HepG2 (cell line): ENCODE measurements around the gene MAML1. TPM values are rescaled to one million over a fixed set of nuclear protein-coding genes. Genes with fewer than 3 reads are reported as not detected.

Experiments
- CHD2 ChIP-seq: IDR thresholded peaks from 2 replicates; pipeline ENCODE4 v1.6.1; 2011; ENCODE audit warnings: low read depth, low read length, improper control_type of control experiment
- DR1 ChIP-seq: sonication (generic); formaldehyde crosslinking; IDR thresholded peaks from 2 replicates; pipeline ENCODE4 v1.8.0; 2021; ENCODE audit warnings: mild to moderate bottlenecking, missing genetic modification reagents, inconsistent platforms
- EED ChIP-seq: sonication (generic); formaldehyde crosslinking; IDR thresholded peaks from 2 replicates; pipeline ENCODE4 v1.5.0; 2020; ENCODE audit warnings: mild to moderate bottlenecking, missing genetic modification reagents
- FIP1L1 ChIP-seq: fragments of 200-400 bp; formaldehyde crosslinking; IDR thresholded peaks from 2 replicates; pipeline ENCODE4 v1.6.1; 2018; ENCODE audit warnings: low read depth, mild to moderate bottlenecking, low read length, moderate library complexity, borderline replicate concordance; ENCODE audit not compliant: insufficient read depth
- GLI4 ChIP-seq: sonication (generic); formaldehyde crosslinking; IDR thresholded peaks from 2 replicates; pipeline ENCODE4 v1.5.1; 2020; ENCODE audit warnings: missing genetic modification reagents, mild to moderate bottlenecking, moderate library complexity, borderline replicate concordance
- HOXD1 ChIP-seq: sonication (generic); formaldehyde crosslinking; IDR thresholded peaks from 2 replicates; pipeline ENCODE4 v1.5.0; 2020; ENCODE audit warnings: missing genetic modification reagents
- KLF15 ChIP-seq: sonication (generic); formaldehyde crosslinking; IDR thresholded peaks from 2 replicates; pipeline ENCODE4 v1.8.1; 2023; ENCODE audit warnings: borderline replicate concordance, mild to moderate bottlenecking, inconsistent platforms, missing genetic modification reagents, mixed read lengths
- MAFG ChIP-seq: sonication (generic); formaldehyde crosslinking; IDR thresholded peaks from 2 replicates; pipeline ENCODE4 v1.5.1; 2020; ENCODE audit warnings: mild to moderate bottlenecking, missing genetic modification reagents
- MTERF4 ChIP-seq: sonication (generic); formaldehyde crosslinking; IDR thresholded peaks from 2 replicates; pipeline ENCODE4 v1.8.0; 2023; ENCODE audit warnings: mild to moderate bottlenecking, missing genetic modification reagents
- MZF1 ChIP-seq: sonication (generic); formaldehyde crosslinking; IDR thresholded peaks from 2 replicates; pipeline ENCODE4 v1.8.1; 2023; ENCODE audit warnings: mild to moderate bottlenecking, missing genetic modification reagents, borderline replicate concordance
- NCOA1 ChIP-seq: sonication (generic); formaldehyde crosslinking; IDR thresholded peaks from 2 replicates; pipeline ENCODE4 v1.9.0; 2021; ENCODE audit warnings: missing genetic modification reagents
- NFKB2 ChIP-seq: sonication (generic); formaldehyde crosslinking; IDR thresholded peaks from 2 replicates; pipeline ENCODE4 v1.4.0; 2020; ENCODE audit warnings: missing genetic modification reagents, borderline replicate concordance
- NKX3-1 ChIP-seq: sonication (generic); formaldehyde crosslinking; IDR thresholded peaks from 2 replicates; pipeline ENCODE4 v1.5.0; 2020; ENCODE audit warnings: missing genetic modification reagents
- NR0B2 ChIP-seq: sonication (generic); formaldehyde crosslinking; IDR thresholded peaks from 2 replicates; pipeline ENCODE4 v1.4.0; 2020; ENCODE audit warnings: mild to moderate bottlenecking, missing genetic modification reagents
- NR1H2 ChIP-seq: sonication (generic); formaldehyde crosslinking; IDR thresholded peaks from 2 replicates; pipeline ENCODE4 v1.8.1; 2022; ENCODE audit warnings: low read depth, missing genetic modification reagents, borderline replicate concordance
- ZBTB8A ChIP-seq: sonication (generic); formaldehyde crosslinking; IDR thresholded peaks from 2 replicates; pipeline ENCODE4 v1.4.0; 2020; ENCODE audit warnings: mild to moderate bottlenecking, low read depth, missing genetic modification reagents, borderline replicate concordance
- ZFP36 ChIP-seq: fragments of 150-350 bp; IDR thresholded peaks from 2 replicates; pipeline ENCODE4 v1.6.1; 2018; ENCODE audit warnings: borderline replicate concordance, low read length, low read depth; ENCODE audit not compliant: partially characterized antibody
- ZMYM4 ChIP-seq: sonication (generic); formaldehyde crosslinking; IDR thresholded peaks from 2 replicates; pipeline ENCODE4 v1.8.1; 2023; ENCODE audit warnings: mild to moderate bottlenecking, missing genetic modification reagents
- ZNF3 ChIP-seq: IDR thresholded peaks from 2 replicates; pipeline ENCODE4 v1.7.0; 2017; ENCODE audit warnings: inconsistent platforms
- ZNF510 ChIP-seq: sonication (generic); formaldehyde crosslinking; IDR thresholded peaks from 2 replicates; pipeline ENCODE4 v1.4.0; 2020; ENCODE audit warnings: low read depth, mild to moderate bottlenecking, missing genetic modification reagents
- ZNF652 ChIP-seq: IDR thresholded peaks from 2 replicates; pipeline ENCODE4 v1.6.1; 2016; ENCODE audit warnings: low read depth, borderline replicate concordance
- ZNF737 ChIP-seq: sonication (generic); formaldehyde crosslinking; IDR thresholded peaks from 2 replicates; pipeline ENCODE4 v1.5.0; 2020; ENCODE audit warnings: missing genetic modification reagents, mild to moderate bottlenecking, borderline replicate concordance
- ZNF800 ChIP-seq: sonication (generic); formaldehyde crosslinking; IDR thresholded peaks from 2 replicates; pipeline ENCODE4 v1.4.0; 2020; ENCODE audit warnings: missing genetic modification reagents
- ZNF850 ChIP-seq: sonication (generic); formaldehyde crosslinking; conservative IDR thresholded peaks from 2 replicates; pipeline ENCODE4 v1.9.0; 2021; ENCODE audit warnings: mild to moderate bottlenecking, missing genetic modification reagents
- ZSCAN29 ChIP-seq: sonication (generic); formaldehyde crosslinking; conservative IDR thresholded peaks from 2 replicates; pipeline ENCODE4 v1.4.0; 2020; ENCODE audit warnings: mild to moderate bottlenecking, missing genetic modification reagents
- ZSCAN30 ChIP-seq: sonication (generic); formaldehyde crosslinking; IDR thresholded peaks from 2 replicates; pipeline ENCODE4 v1.5.0; 2020; ENCODE audit warnings: mild to moderate bottlenecking, missing genetic modification reagents
- polyA plus RNA-seq, 8 experiments: library from polyadenylated mRNA; depleted of rRNA in 3 of 8; stranded (reverse) in 7 of 8; unstranded in 1 of 8; fragments of >200 nt; fragmentation: Illumina TruSeq in 4 of 8; extraction: Trizol in 4 of 8; gene quantifications; 2 replicates each; pipeline versions ENCODE4 v1.2.1 to v1.2.3, GENCODE V29; 2011 to 2016; ENCODE audit warnings: low read depth in 4 of 8, missing spikeins in 1 of 8, mixed read lengths in 1 of 8; ENCODE audit not compliant: insufficient read depth in 1 of 8
- total RNA-seq, 5 experiments: library from RNA; depleted of rRNA; stranded (reverse); fragments of >200 nt; fragmentation: Illumina TruSeq; extraction: Trizol; gene quantifications; 2 replicates each; pipeline ENCODE4 v1.2.3, GENCODE V29; 2016; ENCODE audit warnings: low read depth in 1 of 5
- TF ChIP-seq, protein P1 (sequence below): IDR thresholded peaks from 2 replicates; pipeline ENCODE4 v1.6.1; 2016

The MAML1 gene
- total and polyA plus RNA-seq, 2 of the 13 experiments (the other 11 are each of a cell fraction or from before 2014, with no cell fraction given), result 10.0 to 10.8 TPM

DNA sequence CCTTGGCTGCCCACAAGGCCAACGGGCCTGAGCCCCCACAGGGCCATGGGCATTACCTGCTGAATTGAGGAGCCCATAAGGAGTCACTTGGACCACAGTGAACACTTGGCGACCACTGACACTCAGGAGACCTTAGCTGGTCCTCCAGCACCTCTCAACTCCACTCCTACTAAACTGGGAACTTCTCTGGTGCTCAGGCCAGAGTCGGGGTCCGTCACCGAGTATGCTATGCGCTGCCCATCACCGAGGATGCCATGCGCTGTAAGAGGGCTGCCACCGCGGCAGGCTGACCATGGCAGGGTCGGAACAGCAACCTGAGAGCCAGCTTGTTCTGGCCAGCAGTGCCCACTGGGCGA, 87.5 kb downstream of the MAML1 start (continued):
- TF ChIP-seq MTERF4 (peak; percentile 32; the same call in 1 of the 2 replicates), ZNF3 (CRISPR knock-in tag) (no peak), GLI4 (CRISPR knock-in tag) (no peak), NFKB2 (CRISPR knock-in tag) (no peak), NKX3-1 (CRISPR knock-in tag) (no peak), NR1H2 (no peak), MAFG (CRISPR knock-in tag) (no peak), ZNF800 (CRISPR knock-in tag) (no peak), NR0B2 (CRISPR knock-in tag) (no peak), NCOA1 (CRISPR knock-in tag) (peak; percentile 12; the same call in 1 of the 2 replicates), ZSCAN30 (CRISPR knock-in tag) (no peak), ZNF737 (CRISPR knock-in tag) (no peak), EED (no peak), ZNF652 (no peak), ZNF510 (no peak), ZFP36 (no peak), ZSCAN29 (0 out of 2 replicates have a peak, but pooled peaks have one; percentile 20), HOXD1 (no peak), ZNF850 (CRISPR knock-in tag) (0 out of 2 replicates have a peak, but pooled peaks have one; percentile 14), ZBTB8A (CRISPR knock-in tag) (no peak), MZF1 (CRISPR knock-in tag) (no peak), KLF15 (CRISPR knock-in tag) (no peak), CHD2 (no peak), FIP1L1 (no peak), DR1 (CRISPR knock-in tag) (no peak), ZMYM4 (no peak)
- TF ChIP-seq, protein P1, sequence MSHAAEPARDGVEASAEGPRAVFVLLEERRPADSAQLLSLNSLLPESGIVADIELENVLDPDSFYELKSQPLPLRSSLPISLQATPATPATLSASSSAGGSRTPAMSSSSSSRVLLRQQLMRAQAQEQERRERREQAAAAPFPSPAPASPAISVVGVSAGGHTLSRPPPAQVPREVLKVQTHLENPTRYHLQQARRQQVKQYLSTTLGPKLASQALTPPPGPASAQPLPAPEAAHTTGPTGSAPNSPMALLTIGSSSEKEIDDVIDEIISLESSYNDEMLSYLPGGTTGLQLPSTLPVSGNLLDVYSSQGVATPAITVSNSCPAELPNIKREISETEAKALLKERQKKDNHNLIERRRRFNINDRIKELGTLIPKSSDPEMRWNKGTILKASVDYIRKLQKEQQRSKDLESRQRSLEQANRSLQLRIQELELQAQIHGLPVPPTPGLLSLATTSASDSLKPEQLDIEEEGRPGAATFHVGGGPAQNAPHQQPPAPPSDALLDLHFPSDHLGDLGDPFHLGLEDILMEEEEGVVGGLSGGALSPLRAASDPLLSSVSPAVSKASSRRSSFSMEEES (CRISPR knock-in tag), result no peak
